Measurements from ENCODE around the gene OAS2. TPM values are rescaled to one million over a fixed set of nuclear protein-coding genes. Genes with fewer than 3 reads are reported as not detected.

OAS2 gene
- total RNA-seq, result 100 to 1,000 TPM; 344 to 425 TPM

GRCh38 chr12:112978163-112979040, at the start of gene OAS2:
Gene OAS2 (plus strand): TSS chr12:112978519. CDS start chr12:112978609, 90 bp downstream.

GRCh38 chr12:112937741-112938719, 40.3 kb upstream of the OAS2 start, which contains the start of gene OAS3:
Gene OAS3 (plus strand): TSS chr12:112938474. CDS start chr12:112938531, 57 bp downstream.

GRCh38 chr12:113056631-113057488, 78.5 kb downstream of the OAS2 start, which contains the start of gene DTX1:
Gene DTX1 (plus strand): TSS chr12:113056730. CDS start chr12:113058193, 1,463 bp downstream.

Other genes with a start within 250 kb of the OAS2 start
- gene RPH3A, start 186.8 kb upstream of the OAS2 start, total RNA-seq, result 1 to 10 TPM in 1 of 2 donors, under 1 TPM in 1; 1.00 to 1.7 TPM
- gene OAS1, start 71.6 kb upstream of the OAS2 start, total RNA-seq, result 100 to 1,000 TPM; 375 to 557 TPM
- gene OAS3, start 40.0 kb upstream of the OAS2 start, total RNA-seq, result 100 to 1,000 TPM; 186 to 302 TPM
- under 1 TPM; under 0.01 to 0.34 TPM for gene DTX1, start 78.2 kb downstream of the OAS2 start, total RNA-seq
- under 1 TPM in 1 of 2 donors, not detected in 1; under 0.01 TPM for gene RASAL1, start 157.2 kb downstream of the OAS2 start, total RNA-seq
- gene CFAP73, start 171.2 kb downstream of the OAS2 start, total RNA-seq, result not detected
- 10 to 100 TPM; 33.4 to 48.0 TPM for gene DDX54, start 207.0 kb downstream of the OAS2 start, total RNA-seq
- 10 to 100 TPM; 22.0 to 30.0 TPM for gene RITA1, start 207.2 kb downstream of the OAS2 start, total RNA-seq
- gene TPCN1, start 242.9 kb downstream of the OAS2 start, total RNA-seq, result 10 to 100 TPM; 11.4 to 16.0 TPM